BJ (cell line): ENCODE data around the gene TMEM237. TPM values are rescaled to one million over a fixed set of nuclear protein-coding genes. Genes with fewer than 3 reads are reported as not detected.

ENCODE experiments used
- CTCF ChIA-PET: fragments of 350-600 bp; formaldehyde crosslinking; extraction: SDS; loops from one replicate; lab custom pipeline; 2021; ENCODE audit warnings: antibody characterized with exemption, inconsistent platforms; lab: Yijun Ruan, JAX
- POLR2A ChIA-PET: fragments of 300-600 bp; sonication (Branson Sonifier 250); formaldehyde crosslinking; extraction: SDS; loops from one replicate; lab custom pipeline; 2021; ENCODE audit warnings: antibody characterized with exemption; lab: Charles Lee
- DNase-seq: peaks from one replicate; pipeline ENCODE4 v3.0.0-alpha.2; 2011; ENCODE audit warnings: low read depth
- H3K27me3 ChIP-seq: 2 replicates; pipeline ENCODE4 v1.6.0; 2011; ENCODE audit warnings: low read length; ENCODE audit not compliant: control insufficient read depth, insufficient read depth
- H3K36me3 ChIP-seq: 2 replicates; pipeline ENCODE4 v1.5.1; 2011; ENCODE audit warnings: low read length; ENCODE audit not compliant: control insufficient read depth, insufficient read depth
- H3K4me3 ChIP-seq: 2 replicates; pipeline ENCODE4 v1.5.1; 2011; ENCODE audit warnings: low read depth, mild to moderate bottlenecking, control low read depth, low read length
- polyA minus RNA-seq: library from RNA; depleted of rRNA, polyadenylated mRNA; stranded (reverse); fragments of >200 nt; gene quantifications from 2 replicates; pipeline ENCODE4 v1.2.3, GENCODE V29; 2011; rRNA and poly(A)+ RNA removed
- polyA plus RNA-seq: library from polyadenylated mRNA; depleted of rRNA; stranded (reverse); fragments of >200 nt; gene quantifications from 2 replicates; pipeline ENCODE4 v1.2.3, GENCODE V29; 2011; rRNA removed
- TF ChIP-seq, protein P1 (sequence below): IDR thresholded peaks from 2 replicates; pipeline ENCODE4 v1.5.1; 2011; ENCODE audit warnings: low read depth, mild to moderate bottlenecking, control low read depth, inconsistent platforms, low read length, moderate library complexity; ENCODE audit not compliant: insufficient read depth

The TMEM237 gene, protein sequence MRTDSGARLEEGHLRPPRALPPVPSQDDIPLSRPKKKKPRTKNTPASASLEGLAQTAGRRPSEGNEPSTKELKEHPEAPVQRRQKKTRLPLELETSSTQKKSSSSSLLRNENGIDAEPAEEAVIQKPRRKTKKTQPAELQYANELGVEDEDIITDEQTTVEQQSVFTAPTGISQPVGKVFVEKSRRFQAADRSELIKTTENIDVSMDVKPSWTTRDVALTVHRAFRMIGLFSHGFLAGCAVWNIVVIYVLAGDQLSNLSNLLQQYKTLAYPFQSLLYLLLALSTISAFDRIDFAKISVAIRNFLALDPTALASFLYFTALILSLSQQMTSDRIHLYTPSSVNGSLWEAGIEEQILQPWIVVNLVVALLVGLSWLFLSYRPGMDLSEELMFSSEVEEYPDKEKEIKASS
- polyA plus RNA-seq (48.6 and 83.7 TPM in 2 replicates), polyA minus RNA-seq (26.4 and 28.9 TPM in 2 replicates)

DNA sequence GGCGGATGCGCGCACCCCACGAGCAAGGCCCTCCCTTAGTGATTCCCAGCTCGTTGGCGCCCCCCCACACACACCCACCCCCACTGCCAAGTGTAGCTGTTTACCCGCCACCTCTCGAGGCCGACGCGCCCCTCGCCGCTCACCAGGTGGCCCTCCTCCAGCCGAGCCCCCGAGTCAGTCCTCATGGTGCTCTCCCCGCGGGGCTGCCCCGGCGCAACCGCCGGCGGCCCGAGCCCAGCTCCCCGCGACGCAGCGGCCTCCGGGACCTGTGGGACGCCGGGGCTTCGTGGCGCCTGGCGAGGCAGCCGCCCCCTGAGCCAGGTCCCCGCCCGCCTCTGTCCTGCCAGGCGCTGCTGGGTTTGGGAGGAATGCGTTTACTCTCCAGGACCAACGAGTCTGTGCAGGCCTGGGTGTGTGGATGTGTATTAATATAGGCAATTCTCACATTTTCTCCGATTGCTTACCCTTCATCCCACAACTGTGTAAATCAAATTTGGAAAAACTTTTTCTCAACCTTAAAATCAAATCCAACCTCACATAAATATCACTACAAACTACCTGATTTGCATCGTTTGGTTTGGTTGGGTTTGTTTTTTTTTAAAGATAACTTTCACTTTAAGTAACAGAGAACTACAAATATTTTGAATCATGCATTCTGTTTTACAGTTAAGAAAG lies at the start of gene TMEM237:
Gene TMEM237 (minus strand): TSS at position 288 of the 675 bp plus-strand sequence. CDS start 103 bp downstream, at position 185.
- no peaks in the 10 kb centered on the region for H3K36me3 ChIP-seq
- TF ChIP-seq, protein P1, sequence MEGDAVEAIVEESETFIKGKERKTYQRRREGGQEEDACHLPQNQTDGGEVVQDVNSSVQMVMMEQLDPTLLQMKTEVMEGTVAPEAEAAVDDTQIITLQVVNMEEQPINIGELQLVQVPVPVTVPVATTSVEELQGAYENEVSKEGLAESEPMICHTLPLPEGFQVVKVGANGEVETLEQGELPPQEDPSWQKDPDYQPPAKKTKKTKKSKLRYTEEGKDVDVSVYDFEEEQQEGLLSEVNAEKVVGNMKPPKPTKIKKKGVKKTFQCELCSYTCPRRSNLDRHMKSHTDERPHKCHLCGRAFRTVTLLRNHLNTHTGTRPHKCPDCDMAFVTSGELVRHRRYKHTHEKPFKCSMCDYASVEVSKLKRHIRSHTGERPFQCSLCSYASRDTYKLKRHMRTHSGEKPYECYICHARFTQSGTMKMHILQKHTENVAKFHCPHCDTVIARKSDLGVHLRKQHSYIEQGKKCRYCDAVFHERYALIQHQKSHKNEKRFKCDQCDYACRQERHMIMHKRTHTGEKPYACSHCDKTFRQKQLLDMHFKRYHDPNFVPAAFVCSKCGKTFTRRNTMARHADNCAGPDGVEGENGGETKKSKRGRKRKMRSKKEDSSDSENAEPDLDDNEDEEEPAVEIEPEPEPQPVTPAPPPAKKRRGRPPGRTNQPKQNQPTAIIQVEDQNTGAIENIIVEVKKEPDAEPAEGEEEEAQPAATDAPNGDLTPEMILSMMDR = no peak
- no peak for DNase-seq
- CTCF ChIA-PET = interaction anchor here (0.9 to 1.3 kb wide), 2 partner anchors 21 to 59 kb away, joined by 3 read pairs; no protein-coding TSS in a partner anchor
- peak within 1 kb of the TSS; percentile 58 for H3K4me3 ChIP-seq
- no peaks in the 10 kb centered on the region for H3K27me3 ChIP-seq
- POLR2A ChIA-PET = interaction anchor here (0.6 to 0.7 kb wide), 3 partner anchors 12 to 388 kb away, joined by 3 to 9 read pairs (median 7); no protein-coding TSS in a partner anchor

DNA sequence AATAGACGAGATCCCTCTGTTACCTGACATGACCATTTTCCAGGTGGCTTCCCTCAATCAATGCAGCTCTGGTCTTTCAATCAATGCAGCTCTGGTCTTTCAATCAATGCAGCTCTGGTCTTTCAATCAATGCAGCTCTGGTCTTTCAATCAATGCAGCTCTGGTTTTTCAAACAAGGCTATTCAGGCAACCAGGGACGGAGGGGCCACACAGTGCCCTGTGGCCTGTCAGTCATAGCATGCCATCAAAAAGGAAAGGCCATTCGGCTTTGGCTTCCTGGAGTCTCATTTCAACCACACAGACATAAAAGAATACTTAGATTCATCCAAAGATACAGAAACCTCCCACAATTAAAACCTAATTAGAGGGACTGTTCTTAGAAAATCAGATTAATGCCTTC lies 41.9 kb upstream of the TMEM237 start:
- ChIA-PET POLR2A (no interaction called here), CTCF (interaction anchor here (1.0 kb wide), 1 partner anchor 22 kb away, joined by 3 read pairs; no protein-coding TSS in a partner anchor)
- Histone ChIP-seq H3K27me3 (no peaks in the 10 kb centered on the region), H3K36me3 (peaks cover 2% of the 10 kb centered on the region; the same call in 1 of the 2 replicates), H3K4me3 (no peak overlapping the region)
- TF ChIP-seq, protein P1 = no peak
- DNase-seq = no peak

DNA sequence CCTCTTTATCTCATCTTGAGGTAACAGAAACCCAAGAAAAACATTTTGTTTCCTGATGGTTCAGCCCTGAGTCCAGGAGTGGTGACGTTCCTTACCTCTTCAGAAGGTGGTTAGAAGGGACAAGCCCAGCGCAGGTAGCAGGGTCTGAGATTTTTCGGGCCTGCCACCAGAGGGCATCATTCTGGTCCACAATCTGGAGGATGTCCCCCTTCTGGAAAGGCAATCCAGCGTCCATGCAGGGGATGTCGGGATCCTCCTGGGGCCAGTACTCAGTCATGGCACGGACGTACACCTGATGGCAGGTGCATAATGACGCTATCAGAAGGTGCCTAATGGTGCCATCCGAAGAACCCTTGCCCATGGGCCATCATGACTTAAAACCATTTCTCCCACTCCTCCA lies 37.4 kb upstream of the TMEM237 start:
- ChIA-PET CTCF (interaction anchor here (1.0 to 1.7 kb wide), 2 partner anchors 14 to 19 kb away, joined by 4 to 6 read pairs; no protein-coding TSS in a partner anchor), POLR2A (no interaction called here)
- DNase-seq = no peak
- Histone ChIP-seq H3K27me3 (no peaks in the 10 kb centered on the region), H3K4me3 (no peak overlapping the region), H3K36me3 (peaks cover 2% of the 10 kb centered on the region; the same call in 1 of the 2 replicates)
- TF ChIP-seq, protein P1 = peak; percentile 41

DNA sequence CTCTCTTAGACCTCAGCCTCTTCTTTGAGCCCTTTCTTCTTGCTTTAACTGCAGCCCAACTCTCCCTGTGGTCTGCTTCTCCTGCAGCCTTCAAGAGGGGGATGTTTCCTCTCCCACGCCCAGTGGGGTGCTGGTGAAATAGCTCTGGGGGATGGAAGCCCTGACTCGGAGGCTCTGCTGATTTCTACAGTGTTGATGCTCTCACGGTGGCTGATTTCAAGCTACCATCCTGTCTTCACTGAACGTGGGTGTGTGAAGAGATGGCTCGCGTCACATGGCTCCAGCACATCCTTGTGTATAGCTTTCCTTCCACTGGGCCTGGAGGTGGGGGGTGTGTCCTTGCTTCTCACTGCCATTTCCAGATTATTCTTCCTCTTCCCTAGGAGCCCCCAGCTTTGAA lies 35.1 kb upstream of the TMEM237 start:
- ChIA-PET CTCF (no interaction called here), POLR2A (no interaction called here)
- DNase-seq = no peak
- peaks cover 2% of the 10 kb centered on the region; the same call in 1 of the 2 replicates for H3K36me3 ChIP-seq
- no peaks in the 10 kb centered on the region for H3K27me3 ChIP-seq
- TF ChIP-seq, protein P1 = no peak
- H3K4me3 ChIP-seq = no peak overlapping the region

DNA sequence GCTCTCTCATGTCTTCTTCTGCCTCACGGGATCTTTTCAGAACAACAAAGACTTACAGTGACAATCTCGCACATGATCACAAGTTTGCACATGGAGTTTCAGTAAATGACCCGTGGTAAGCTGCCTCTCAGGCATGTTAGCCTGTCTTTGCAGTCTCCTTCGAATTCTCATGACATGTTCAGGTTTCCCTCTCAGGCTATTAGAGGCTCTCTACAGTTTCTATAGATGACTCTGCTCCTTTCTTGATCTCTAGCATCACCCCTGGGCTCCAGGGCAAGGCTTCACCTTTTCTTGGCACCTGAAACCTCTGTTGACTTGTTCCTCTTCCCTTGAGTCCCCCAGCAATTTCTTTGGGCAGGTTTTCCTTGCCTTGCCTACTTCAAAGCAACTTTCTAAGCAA lies 32.2 kb upstream of the TMEM237 start:
- no peak overlapping the region for H3K4me3 ChIP-seq
- CTCF ChIA-PET = interaction anchor here (2.2 kb wide), 1 partner anchor 8 kb away, joined by 7 read pairs; no protein-coding TSS in a partner anchor
- no peaks in the 10 kb centered on the region for H3K36me3 ChIP-seq
- TF ChIP-seq, protein P1 = no peak
- POLR2A ChIA-PET = no interaction called here
- no peaks in the 10 kb centered on the region for H3K27me3 ChIP-seq
- DNase-seq = no peak
